GM23248 (cell line): ENCODE data around the gene RASAL3.

ENCODE experiments used
- EZH2 ChIP-seq: fragments of 200-600 bp; sonication (generic); IDR thresholded peaks from 2 replicates; pipeline ENCODE4 v1.6.1; 2018; ENCODE audit warnings: antibody characterized with exemption, mild to moderate bottlenecking; ENCODE audit not compliant: insufficient read depth, poor library complexity, severe bottlenecking
- EZH2phosphoT487 ChIP-seq: fragments of 200-600 bp; sonication (generic); IDR thresholded peaks from 2 replicates; pipeline ENCODE4 v1.6.1; 2018; ENCODE audit warnings: antibody characterized with exemption, moderate library complexity, mild to moderate bottlenecking, low read depth; ENCODE audit not compliant: insufficient read depth

DNA sequence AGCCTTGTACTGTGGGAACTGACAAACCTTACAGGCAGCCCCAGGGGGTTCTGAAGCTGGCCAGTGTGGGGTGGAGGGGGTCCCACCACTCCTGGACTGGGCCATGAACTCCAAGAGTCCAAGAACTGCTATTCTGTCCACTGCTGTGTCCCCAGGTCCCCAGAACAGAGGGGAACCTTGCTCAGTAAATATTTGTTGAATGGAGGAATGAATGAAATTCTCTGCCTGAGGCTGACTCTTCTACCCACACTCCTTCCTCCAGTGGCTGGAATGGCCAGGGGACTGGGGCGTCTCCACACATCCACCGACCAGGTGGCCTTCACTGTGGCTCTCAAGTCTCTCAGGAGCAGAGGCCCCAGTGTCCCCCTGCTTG is 26.2 kb downstream of the RASAL3 start:
- TF ChIP-seq EZH2 (no peak), EZH2phosphoT487 (no peak)
